Panc1 (cell line): ENCODE results near the gene PSME3IP1. TPM values are rescaled to one million over a fixed set of nuclear protein-coding genes. Genes with fewer than 3 reads are reported as not detected.
A peak's percentile ranks its signal among the peaks of the same experiment; 100 is the strongest.

Experiments used
- ATAC-seq: fragments of 200-7000 bp; cut with Tn5 transposase; 2 replicates; pipeline ENCODE4 v1.9.1; 2020; ENCODE audit warnings: mild to moderate bottlenecking, moderate library complexity
- BruUV-seq: library from RNA; stranded (reverse); fragments of 400-500 nt; replicated peaks from 2 replicates; lab custom pipeline; 2021; lab: Mats Ljungman, UMichigan
- CTCF ChIA-PET: fragments of 300-600 bp; sonication (Branson Sonifier 250); formaldehyde crosslinking; loops from one replicate; lab custom pipeline; 2022; ENCODE audit warnings: antibody characterized with exemption; lab: Charles Lee
- POLR2A ChIA-PET: fragments of 300-600 bp; sonication (Branson Sonifier 250); formaldehyde crosslinking; loops from one replicate; lab custom pipeline; 2022; ENCODE audit warnings: antibody characterized with exemption; lab: Charles Lee
- DNase-seq: peaks from one replicate; pipeline ENCODE4 v3.0.0-alpha.2; 2010; ENCODE audit warnings: low read depth, low spot score
- H3K27ac ChIP-seq: 2 replicates; pipeline ENCODE4 v1.5.1; 2011; ENCODE audit warnings: mild to moderate bottlenecking, low read length, inconsistent platforms
- H3K27me3 ChIP-seq: fragments of 200-500 bp; sonication (Bioruptor generic); 2 replicates; pipeline ENCODE4 v1.6.0; 2014; ENCODE audit warnings: low read length, inconsistent platforms; ENCODE audit not compliant: control insufficient read depth, insufficient read depth
- H3K36me3 ChIP-seq: fragments of 200-500 bp; sonication (Bioruptor generic); 2 replicates; pipeline ENCODE4 v1.5.1; 2014; ENCODE audit warnings: inconsistent platforms, mild to moderate bottlenecking, low read length, moderate library complexity; ENCODE audit not compliant: control insufficient read depth, insufficient read depth
- H3K4me1 ChIP-seq: 2 replicates; pipeline ENCODE4 v1.5.1; 2011; ENCODE audit warnings: inconsistent platforms, mild to moderate bottlenecking, low read length, moderate library complexity; ENCODE audit not compliant: control insufficient read depth, insufficient read depth
- H3K4me3 ChIP-seq, 2 experiments: 2 replicates each; pipeline ENCODE4 v1.5.1; 2011 to 2012; ENCODE audit warnings: low read depth in 2 of 2, low read length in 2 of 2, mild to moderate bottlenecking in 2 of 2, inconsistent platforms in 1 of 2, moderate library complexity in 1 of 2
- H3K9me3 ChIP-seq: fragments of 200-500 bp; sonication (Bioruptor generic); 2 replicates; pipeline ENCODE4 v1.5.1; 2014; ENCODE audit warnings: low read depth, mild to moderate bottlenecking, inconsistent platforms, low read length, moderate library complexity; ENCODE audit not compliant: control insufficient read depth, insufficient read depth
- POLR2AphosphoS5 ChIP-seq: IDR thresholded peaks from 2 replicates; pipeline ENCODE4 v1.6.1; 2012; ENCODE audit warnings: mild to moderate bottlenecking, low read depth, low read length, moderate library complexity
- SIN3A ChIP-seq: IDR thresholded peaks from 2 replicates; pipeline ENCODE4 v1.6.1; 2012; ENCODE audit warnings: low read depth, mild to moderate bottlenecking, low read length, moderate library complexity, borderline replicate concordance; ENCODE audit not compliant: insufficient read depth
- TCF7L2 ChIP-seq: IDR thresholded peaks from 2 replicates; pipeline ENCODE4 v1.6.1; 2011; ENCODE audit warnings: mild to moderate bottlenecking, low read depth, low read length, inconsistent platforms
- in situ Hi-C: cut with HindIII; loops from 2 replicates; pipeline ENCODE4 v1.10.0; 2016; ENCODE audit warnings: low sequenced_read_pairs, low pct_unique_long_range_greater_than_20kb
- intact Hi-C: fragments of 100-400 bp; cut with micrococcal nuclease; formaldehyde crosslinking; loops from one replicate; pipeline ENCODE4 v1.10.0; 2022; ENCODE audit not compliant: unreplicated experiment
- total RNA-seq: library from RNA; stranded (reverse); gene quantifications from one replicate; pipeline ENCODE4 v1.2.1, GENCODE V29; 2021; ENCODE audit not compliant: unreplicated experiment
- TF ChIP-seq, protein P1 (sequence below): fragments of 450-650 bp; IDR thresholded peaks from 2 replicates; pipeline ENCODE4 v1.5.1; 2017; ENCODE audit warnings: mild to moderate bottlenecking
- TF ChIP-seq, protein P2 (sequence below), 2 experiments: IDR thresholded peaks; 2 replicates each; pipeline ENCODE4 v1.6.1; 2011 to 2012; ENCODE audit warnings: low read depth in 2 of 2, control low read depth in 1 of 2, low read length in 1 of 2, mild to moderate bottlenecking in 1 of 2, moderate library complexity in 1 of 2; ENCODE audit not compliant: insufficient read depth in 1 of 2

The PSME3IP1 gene
- total RNA-seq, 1 experiment from 2014 or later: 67.6 TPM

DNA sequence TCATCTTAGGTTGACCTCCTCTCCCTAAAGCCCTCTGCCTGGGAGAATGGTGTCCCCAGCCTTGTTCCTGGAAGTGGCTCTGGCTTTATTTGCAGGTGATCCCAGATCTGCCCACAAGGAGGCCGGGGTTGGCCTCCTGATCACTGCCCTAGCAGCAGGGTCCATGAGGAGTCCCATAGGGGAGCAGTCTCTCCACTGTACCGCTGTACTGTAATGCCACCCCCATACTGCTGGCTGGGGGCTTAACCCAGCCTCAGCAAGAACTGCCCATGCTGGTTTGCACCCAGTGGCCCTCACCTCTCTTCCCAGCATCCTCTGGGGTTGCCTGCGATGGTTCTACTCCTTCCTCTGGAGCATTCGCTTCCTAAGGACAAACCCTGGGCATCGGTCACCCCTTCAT lies 39.1 kb downstream of the PSME3IP1 start:
- H3K4me3 ChIP-seq: no peak overlapping the region
- no peak overlapping the region for H3K27ac ChIP-seq
- ChIA-PET POLR2A (no interaction called here), CTCF (no interaction called here)
- intact Hi-C loops: loop anchor here (10.0 kb wide), 1 partner anchor 62 kb away; no protein-coding TSS in a partner anchor
- H3K36me3 ChIP-seq: no peaks in the 10 kb centered on the region
- no TSS peak for BruUV-seq
- TF ChIP-seq, protein P1, sequence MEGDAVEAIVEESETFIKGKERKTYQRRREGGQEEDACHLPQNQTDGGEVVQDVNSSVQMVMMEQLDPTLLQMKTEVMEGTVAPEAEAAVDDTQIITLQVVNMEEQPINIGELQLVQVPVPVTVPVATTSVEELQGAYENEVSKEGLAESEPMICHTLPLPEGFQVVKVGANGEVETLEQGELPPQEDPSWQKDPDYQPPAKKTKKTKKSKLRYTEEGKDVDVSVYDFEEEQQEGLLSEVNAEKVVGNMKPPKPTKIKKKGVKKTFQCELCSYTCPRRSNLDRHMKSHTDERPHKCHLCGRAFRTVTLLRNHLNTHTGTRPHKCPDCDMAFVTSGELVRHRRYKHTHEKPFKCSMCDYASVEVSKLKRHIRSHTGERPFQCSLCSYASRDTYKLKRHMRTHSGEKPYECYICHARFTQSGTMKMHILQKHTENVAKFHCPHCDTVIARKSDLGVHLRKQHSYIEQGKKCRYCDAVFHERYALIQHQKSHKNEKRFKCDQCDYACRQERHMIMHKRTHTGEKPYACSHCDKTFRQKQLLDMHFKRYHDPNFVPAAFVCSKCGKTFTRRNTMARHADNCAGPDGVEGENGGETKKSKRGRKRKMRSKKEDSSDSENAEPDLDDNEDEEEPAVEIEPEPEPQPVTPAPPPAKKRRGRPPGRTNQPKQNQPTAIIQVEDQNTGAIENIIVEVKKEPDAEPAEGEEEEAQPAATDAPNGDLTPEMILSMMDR: no peak
- no peak for TF ChIP-seq POLR2AphosphoS5
- TF ChIP-seq SIN3A: no peak
- TF ChIP-seq, protein P2, sequence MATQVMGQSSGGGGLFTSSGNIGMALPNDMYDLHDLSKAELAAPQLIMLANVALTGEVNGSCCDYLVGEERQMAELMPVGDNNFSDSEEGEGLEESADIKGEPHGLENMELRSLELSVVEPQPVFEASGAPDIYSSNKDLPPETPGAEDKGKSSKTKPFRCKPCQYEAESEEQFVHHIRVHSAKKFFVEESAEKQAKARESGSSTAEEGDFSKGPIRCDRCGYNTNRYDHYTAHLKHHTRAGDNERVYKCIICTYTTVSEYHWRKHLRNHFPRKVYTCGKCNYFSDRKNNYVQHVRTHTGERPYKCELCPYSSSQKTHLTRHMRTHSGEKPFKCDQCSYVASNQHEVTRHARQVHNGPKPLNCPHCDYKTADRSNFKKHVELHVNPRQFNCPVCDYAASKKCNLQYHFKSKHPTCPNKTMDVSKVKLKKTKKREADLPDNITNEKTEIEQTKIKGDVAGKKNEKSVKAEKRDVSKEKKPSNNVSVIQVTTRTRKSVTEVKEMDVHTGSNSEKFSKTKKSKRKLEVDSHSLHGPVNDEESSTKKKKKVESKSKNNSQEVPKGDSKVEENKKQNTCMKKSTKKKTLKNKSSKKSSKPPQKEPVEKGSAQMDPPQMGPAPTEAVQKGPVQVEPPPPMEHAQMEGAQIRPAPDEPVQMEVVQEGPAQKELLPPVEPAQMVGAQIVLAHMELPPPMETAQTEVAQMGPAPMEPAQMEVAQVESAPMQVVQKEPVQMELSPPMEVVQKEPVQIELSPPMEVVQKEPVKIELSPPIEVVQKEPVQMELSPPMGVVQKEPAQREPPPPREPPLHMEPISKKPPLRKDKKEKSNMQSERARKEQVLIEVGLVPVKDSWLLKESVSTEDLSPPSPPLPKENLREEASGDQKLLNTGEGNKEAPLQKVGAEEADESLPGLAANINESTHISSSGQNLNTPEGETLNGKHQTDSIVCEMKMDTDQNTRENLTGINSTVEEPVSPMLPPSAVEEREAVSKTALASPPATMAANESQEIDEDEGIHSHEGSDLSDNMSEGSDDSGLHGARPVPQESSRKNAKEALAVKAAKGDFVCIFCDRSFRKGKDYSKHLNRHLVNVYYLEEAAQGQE (IDR thresholded peaks at IDR 0.05; ENCODE audit: insufficient read depth in 1 of 2, low read depth in 2 of 2, low read length in 1 of 2): no peak
- TF ChIP-seq TCF7L2: no peak
- no peaks in the 10 kb centered on the region for H3K4me1 ChIP-seq
- H3K27me3 ChIP-seq: no peaks in the 10 kb centered on the region
- H3K9me3 ChIP-seq: no peaks in the 10 kb centered on the region
- ATAC-seq (peak; percentile 71), DNase-seq (no peak)
- in situ Hi-C loops: no loop called here

DNA sequence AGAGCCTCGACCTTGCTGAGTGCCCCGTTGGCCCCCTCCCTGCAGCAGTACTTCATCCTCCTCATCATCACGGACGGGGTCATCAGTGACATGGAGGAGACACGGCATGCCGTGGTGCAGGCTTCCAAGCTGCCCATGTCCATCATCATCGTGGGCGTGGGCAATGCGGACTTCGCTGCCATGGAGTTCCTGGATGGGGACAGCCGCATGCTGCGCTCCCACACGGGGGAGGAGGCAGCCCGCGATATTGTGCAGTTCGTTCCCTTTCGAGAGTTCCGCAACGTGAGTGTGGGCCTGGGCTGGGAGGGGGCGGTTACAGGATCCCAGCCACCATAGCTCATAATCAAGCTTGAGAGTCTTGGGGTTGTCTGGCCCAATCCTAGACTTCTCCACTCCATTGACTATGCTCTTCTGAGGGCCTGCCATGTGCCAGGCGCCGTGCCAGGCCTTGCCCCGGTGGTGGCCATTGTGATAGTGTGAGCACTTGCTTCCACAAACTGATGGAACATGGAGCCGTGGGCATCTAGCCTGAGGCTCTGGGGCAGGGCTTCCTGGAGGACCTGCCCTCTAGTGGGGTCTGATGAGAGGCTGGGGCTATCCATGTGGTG lies 39.7 kb downstream of the PSME3IP1 start:
- Histone ChIP-seq H3K36me3 (no peaks in the 10 kb centered on the region), H3K27me3 (no peaks in the 10 kb centered on the region), H3K4me1 (no peaks in the 10 kb centered on the region), H3K27ac (no peak overlapping the region), H3K4me3 (no peak overlapping the region), H3K9me3 (no peaks in the 10 kb centered on the region)
- intact Hi-C loops (loop anchor here (10.0 kb wide), 1 partner anchor 61 kb away; no protein-coding TSS in a partner anchor), in situ Hi-C loops (no loop called here)
- ATAC-seq (no peak), DNase-seq (no peak)
- ChIA-PET POLR2A (no interaction called here), CTCF (no interaction called here)
- BruUV-seq: no TSS peak
- TF ChIP-seq SIN3A (no peak), POLR2AphosphoS5 (no peak), TCF7L2 (no peak)
- TF ChIP-seq, protein P2 (IDR thresholded peaks at IDR 0.05; ENCODE audit: insufficient read depth in 1 of 2, low read depth in 2 of 2, low read length in 1 of 2): no peak
- TF ChIP-seq, protein P1: no peak
